Measurements from ENCODE around the gene WDFY4.

DNA sequence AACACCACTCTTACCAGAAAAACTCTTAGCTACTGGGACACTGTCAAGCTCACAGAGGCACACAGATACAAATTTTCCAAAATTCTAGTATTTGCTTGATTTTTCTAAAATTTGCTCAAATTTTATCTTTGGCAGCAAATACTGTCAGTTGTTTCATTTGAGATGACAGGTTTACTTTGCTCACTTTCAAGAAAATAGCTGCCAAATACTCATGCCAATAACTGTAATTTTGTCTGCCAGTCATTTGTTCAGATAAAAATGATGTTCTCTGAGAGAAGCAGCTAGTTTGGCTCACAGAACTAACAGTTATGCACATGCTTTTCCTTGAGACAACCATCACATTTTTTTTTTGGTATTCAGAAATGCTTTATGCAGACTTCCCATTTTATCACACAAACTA is 172.2 kb downstream of the WDFY4 start:
- no peak for TF ChIP-seq EZH2phosphoT487 (IDR thresholded peaks at IDR 0.05; ENCODE audit: borderline replicate concordance)
- TF ChIP-seq, protein P1, sequence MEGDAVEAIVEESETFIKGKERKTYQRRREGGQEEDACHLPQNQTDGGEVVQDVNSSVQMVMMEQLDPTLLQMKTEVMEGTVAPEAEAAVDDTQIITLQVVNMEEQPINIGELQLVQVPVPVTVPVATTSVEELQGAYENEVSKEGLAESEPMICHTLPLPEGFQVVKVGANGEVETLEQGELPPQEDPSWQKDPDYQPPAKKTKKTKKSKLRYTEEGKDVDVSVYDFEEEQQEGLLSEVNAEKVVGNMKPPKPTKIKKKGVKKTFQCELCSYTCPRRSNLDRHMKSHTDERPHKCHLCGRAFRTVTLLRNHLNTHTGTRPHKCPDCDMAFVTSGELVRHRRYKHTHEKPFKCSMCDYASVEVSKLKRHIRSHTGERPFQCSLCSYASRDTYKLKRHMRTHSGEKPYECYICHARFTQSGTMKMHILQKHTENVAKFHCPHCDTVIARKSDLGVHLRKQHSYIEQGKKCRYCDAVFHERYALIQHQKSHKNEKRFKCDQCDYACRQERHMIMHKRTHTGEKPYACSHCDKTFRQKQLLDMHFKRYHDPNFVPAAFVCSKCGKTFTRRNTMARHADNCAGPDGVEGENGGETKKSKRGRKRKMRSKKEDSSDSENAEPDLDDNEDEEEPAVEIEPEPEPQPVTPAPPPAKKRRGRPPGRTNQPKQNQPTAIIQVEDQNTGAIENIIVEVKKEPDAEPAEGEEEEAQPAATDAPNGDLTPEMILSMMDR (conservative IDR thresholded peaks at IDR 0.05; ENCODE audit: low read length): no peak
